CD4-positive, CD25-positive, alpha-beta regulatory T cell (primary cell): ENCODE results near the gene CXCL5. TPM values are rescaled to one million over a fixed set of nuclear protein-coding genes. Genes with fewer than 3 reads are reported as not detected.

ENCODE experiments used
- ATAC-seq, 2 donors: fragments of 150-1000 bp; cut with Tn5 transposase; one replicate each; pipeline ENCODE4 v1.10.0; 2021; ENCODE audit warnings: low read depth in 2 of 2, moderate number of reproducible peaks in 2 of 2, moderate library complexity in 1 of 2
- DNase-seq, 3 donors: peaks; one replicate each; pipeline versions ENCODE4 v3.0.0 to v3.0.0-alpha.2; 2012 to 2022; ENCODE audit warnings: mixed read lengths in 1 of 3
- H3K27ac ChIP-seq: one replicate; pipeline ENCODE4 v1.7.0; 2013; ENCODE audit warnings: mild to moderate bottlenecking, low read length; ENCODE audit not compliant: insufficient read depth, poor library complexity, severe bottlenecking
- H3K27me3 ChIP-seq: one replicate; pipeline ENCODE4 v1.7.0; 2013; ENCODE audit warnings: low read length; ENCODE audit not compliant: control insufficient read depth, insufficient read depth
- H3K36me3 ChIP-seq: one replicate; pipeline ENCODE4 v1.7.0; 2013; ENCODE audit warnings: mild to moderate bottlenecking, low read length, moderate library complexity; ENCODE audit not compliant: control insufficient read depth, insufficient read depth
- H3K4me1 ChIP-seq: 2 replicates; pipeline ENCODE4 v1.7.0; 2013; ENCODE audit warnings: mild to moderate bottlenecking, low read length; ENCODE audit not compliant: insufficient read depth, control insufficient read depth, poor library complexity, severe bottlenecking
- H3K4me3 ChIP-seq: one replicate; pipeline ENCODE4 v1.7.0; 2013; ENCODE audit warnings: low read depth, mild to moderate bottlenecking, low read length, moderate library complexity
- H3K9me3 ChIP-seq, 2 experiments: 1 replicate in 1 of 2; 2 replicates in 1 of 2; pipeline ENCODE4 v1.7.0; 2013; ENCODE audit warnings: low read length in 2 of 2, mild to moderate bottlenecking in 1 of 2, moderate library complexity in 1 of 2; ENCODE audit not compliant: control insufficient read depth in 2 of 2
- H3K27ac Mint-ChIP-seq, 3 donors: one replicate each; pipeline ENCODE4 v1.8.0; 2020 to 2022; ENCODE audit warnings: mild to moderate bottlenecking in 3 of 3, mixed read lengths in 3 of 3, moderate library complexity in 2 of 3
- H3K27me3 Mint-ChIP-seq: one replicate; pipeline ENCODE4 v1.8.0; 2022; ENCODE audit warnings: mild to moderate bottlenecking, mixed read lengths
- H3K36me3 Mint-ChIP-seq: one replicate; pipeline ENCODE4 v1.8.0; 2020; ENCODE audit warnings: mixed read lengths
- H3K4me1 Mint-ChIP-seq, 4 donors: one replicate each; pipeline ENCODE4 v1.8.0; 2020 to 2022; ENCODE audit warnings: mixed read lengths in 4 of 4, mild to moderate bottlenecking in 1 of 4
- H3K4me3 Mint-ChIP-seq, 4 donors: one replicate each; pipeline ENCODE4 v1.8.0; 2020 to 2022; ENCODE audit warnings: mild to moderate bottlenecking in 4 of 4, mixed read lengths in 4 of 4, moderate library complexity in 3 of 4
- H3K9me3 Mint-ChIP-seq, 7 donors: one replicate each; pipeline ENCODE4 v1.8.0; 2020 to 2022; ENCODE audit warnings: mixed read lengths in 7 of 7, mild to moderate bottlenecking in 3 of 7, moderate library complexity in 2 of 7
- polyA plus RNA-seq, 4 donors: library from polyadenylated mRNA; unstranded; fragments of 300-500 nt; fragmentation: Illumina TruSeq; gene quantifications; one replicate each; pipeline ENCODE4 v1.2.3, GENCODE V29; 2021
- total RNA-seq: library from RNA; stranded (reverse); gene quantifications from one replicate; pipeline ENCODE4 v1.2.3, GENCODE V29; 2022

CXCL5 gene
- total and polyA plus RNA-seq, 5 donors from 2014 or later: 0.59 TPM; not detected in 4

GRCh38 chr4:73992050-73992449 lies 6.4 kb downstream of the CXCL5 start:
- Mint-ChIP-seq H3K9me3 (peaks cover 0 to 4% (median 0%) of the 10 kb centered on the region in 7 donors), H3K27me3 (no peaks in the 10 kb centered on the region), H3K4me1 (no peaks in the 10 kb centered on the region), H3K27ac (no peak overlapping the region), H3K36me3 (no peaks in the 10 kb centered on the region), H3K4me3 (no peak overlapping the region)
- Histone ChIP-seq H3K27ac (no peak overlapping the region), H3K4me1 (no peaks in the 10 kb centered on the region), H3K9me3 (no peaks in the 10 kb centered on the region), H3K27me3 (no peaks in the 10 kb centered on the region), H3K36me3 (no peaks in the 10 kb centered on the region), H3K4me3 (no peak overlapping the region)
- DNase-seq (no peak), ATAC-seq (no peak)

DNA sequence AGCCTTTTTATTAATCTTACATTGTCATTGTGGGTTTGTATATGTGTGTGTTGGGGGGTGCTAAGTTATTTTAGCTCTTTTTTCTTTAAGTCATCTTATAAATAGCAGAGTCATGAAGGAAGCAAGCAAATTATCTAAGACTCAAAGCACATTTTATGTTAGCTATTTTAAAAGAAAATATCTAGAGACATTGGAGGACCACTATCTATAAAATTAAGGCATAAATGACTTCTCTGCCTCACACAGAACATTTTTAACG lies 6.8 kb downstream of the CXCL5 start:
- no peak overlapping the region for H3K27ac Mint-ChIP-seq
- H3K36me3 Mint-ChIP-seq: no peaks in the 10 kb centered on the region
- no peaks in the 10 kb centered on the region for H3K36me3 ChIP-seq
- H3K27me3 ChIP-seq: no peaks in the 10 kb centered on the region
- H3K9me3 ChIP-seq: no peaks in the 10 kb centered on the region
- ATAC-seq (no peak), DNase-seq (no peak)
- peaks cover 0 to 4% (median 0%) of the 10 kb centered on the region in 7 donors for H3K9me3 Mint-ChIP-seq
- H3K4me1 ChIP-seq: no peaks in the 10 kb centered on the region
- no peaks in the 10 kb centered on the region for H3K4me1 Mint-ChIP-seq
- H3K27ac ChIP-seq: no peak overlapping the region
- no peaks in the 10 kb centered on the region for H3K27me3 Mint-ChIP-seq
- no peak overlapping the region for H3K4me3 ChIP-seq
- H3K4me3 Mint-ChIP-seq: no peak overlapping the region

DNA sequence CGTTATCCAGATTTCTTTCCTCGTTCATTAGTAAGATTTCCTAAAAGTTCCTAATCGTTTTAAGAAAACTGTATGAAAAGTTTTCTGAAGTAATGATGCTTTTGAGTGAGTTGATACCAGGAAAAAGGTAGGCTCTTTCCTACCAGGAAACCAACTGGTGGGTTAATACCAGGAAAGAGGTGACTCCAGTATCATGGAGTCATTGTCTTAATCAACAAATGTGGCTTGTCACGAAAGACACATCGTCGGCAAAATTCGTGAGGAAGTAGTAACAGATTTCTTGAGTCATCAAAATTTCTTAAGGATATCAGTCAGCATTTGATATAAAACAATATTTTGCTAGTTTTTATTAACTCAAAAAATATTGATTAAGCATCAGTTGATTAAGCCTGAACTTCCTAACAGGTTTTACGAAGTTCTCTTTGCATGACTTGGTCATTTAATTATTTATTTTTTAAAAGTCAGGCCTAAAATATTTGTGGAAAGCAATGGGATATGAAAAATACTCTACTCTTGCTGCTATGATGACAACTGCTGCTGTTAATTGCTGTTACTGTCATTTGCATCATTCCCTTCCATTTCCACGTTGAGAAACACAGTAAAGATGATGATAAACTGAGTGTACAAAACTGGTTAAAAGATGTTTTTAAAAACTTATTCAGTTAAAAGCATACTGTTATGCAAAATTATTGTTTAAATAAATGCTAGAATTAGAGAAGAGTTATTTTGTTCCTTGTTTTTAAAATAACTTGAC lies 7.3 kb downstream of the CXCL5 start:
- Mint-ChIP-seq H3K27me3 (no peaks in the 10 kb centered on the region), H3K4me3 (no peak overlapping the region), H3K9me3 (peaks cover 0 to 4% (median 0%) of the 10 kb centered on the region in 7 donors), H3K36me3 (no peaks in the 10 kb centered on the region), H3K27ac (no peak overlapping the region), H3K4me1 (no peaks in the 10 kb centered on the region)
- Histone ChIP-seq H3K4me3 (no peak overlapping the region), H3K4me1 (no peaks in the 10 kb centered on the region), H3K9me3 (no peaks in the 10 kb centered on the region), H3K36me3 (no peaks in the 10 kb centered on the region), H3K27ac (no peak overlapping the region), H3K27me3 (no peaks in the 10 kb centered on the region)
- DNase-seq (no peak), ATAC-seq (no peak)

- H3K27ac ChIP-seq: no peak overlapping the region
- Mint-ChIP-seq H3K9me3 (peaks cover 0 to 4% (median 0%) of the 10 kb centered on the region in 7 donors), H3K4me3 (no peak overlapping the region), H3K36me3 (no peaks in the 10 kb centered on the region), H3K4me1 (no peaks in the 10 kb centered on the region), H3K27ac (no peak overlapping the region), H3K27me3 (no peaks in the 10 kb centered on the region)
- H3K36me3 ChIP-seq: no peaks in the 10 kb centered on the region
- ATAC-seq (no peak), DNase-seq (no peak)
- no peaks in the 10 kb centered on the region for H3K27me3 ChIP-seq
- H3K9me3 ChIP-seq: no peaks in the 10 kb centered on the region
- H3K4me1 ChIP-seq: no peaks in the 10 kb centered on the region
- no peak overlapping the region for H3K4me3 ChIP-seq
Measured at GRCh38 chr4:73989928-73990327, 8.5 kb downstream of the CXCL5 start.

- Mint-ChIP-seq H3K36me3 (no peaks in the 10 kb centered on the region), H3K4me3 (no peak overlapping the region), H3K27me3 (no peaks in the 10 kb centered on the region), H3K27ac (no peak overlapping the region), H3K4me1 (no peaks in the 10 kb centered on the region), H3K9me3 (peaks cover 0 to 4% (median 0%) of the 10 kb centered on the region in 7 donors)
- Histone ChIP-seq H3K9me3 (no peaks in the 10 kb centered on the region), H3K27ac (no peak overlapping the region), H3K27me3 (no peaks in the 10 kb centered on the region), H3K4me3 (no peak overlapping the region), H3K36me3 (no peaks in the 10 kb centered on the region), H3K4me1 (no peaks in the 10 kb centered on the region)
- no peak for DNase-seq
- no peak for ATAC-seq
Measured at GRCh38 chr4:73989031-73989430, 9.4 kb downstream of the CXCL5 start.

- H3K36me3 Mint-ChIP-seq: no peaks in the 10 kb centered on the region
- Histone ChIP-seq H3K4me1 (no peaks in the 10 kb centered on the region), H3K27me3 (no peaks in the 10 kb centered on the region), H3K9me3 (no peaks in the 10 kb centered on the region), H3K36me3 (no peaks in the 10 kb centered on the region), H3K27ac (no peak within 1 kb of the TSS), H3K4me3 (no peak within 1 kb of the TSS)
- H3K4me3 Mint-ChIP-seq: no peak within 1 kb of the TSS
- no peaks in the 10 kb centered on the region for H3K4me1 Mint-ChIP-seq
- H3K27me3 Mint-ChIP-seq: no peaks in the 10 kb centered on the region
- DNase-seq (no peak), ATAC-seq (no peak)
- no peak within 1 kb of the TSS for H3K27ac Mint-ChIP-seq
- H3K9me3 Mint-ChIP-seq: peaks cover 0 to 4% (median 0%) of the 10 kb centered on the region in 7 donors
Measured at GRCh38 chr4:73988061-73988460, 10.4 kb downstream of the CXCL5 start, which contains the start of gene PPBP. PPBP (minus strand) TSS chr4:73988190; CDS start chr4:73988103, 87 bp downstream.

DNA sequence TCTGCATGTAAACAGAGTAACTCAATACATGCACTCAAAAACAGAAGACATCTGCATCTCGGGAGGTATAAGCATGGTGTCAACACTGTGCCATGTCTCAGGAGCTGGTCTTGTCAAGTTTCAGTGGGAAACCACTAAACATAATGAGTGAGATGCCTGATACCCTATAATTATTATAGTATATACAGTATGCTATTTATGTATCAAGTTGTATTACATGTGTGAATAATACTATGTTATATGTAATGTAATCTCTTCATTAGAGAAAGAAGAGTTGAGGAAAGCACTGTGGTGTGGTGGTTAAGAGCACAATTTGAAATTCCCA lies 13.0 kb downstream of the CXCL5 start:
- DNase-seq: no peak
- Mint-ChIP-seq H3K27ac (no peak overlapping the region), H3K9me3 (peaks cover 0 to 4% (median 0%) of the 10 kb centered on the region in 7 donors), H3K36me3 (no peaks in the 10 kb centered on the region), H3K27me3 (no peaks in the 10 kb centered on the region), H3K4me3 (no peak overlapping the region), H3K4me1 (no peaks in the 10 kb centered on the region)
- H3K27ac ChIP-seq: no peak overlapping the region
- no peaks in the 10 kb centered on the region for H3K4me1 ChIP-seq
- H3K9me3 ChIP-seq: no peaks in the 10 kb centered on the region
- no peak overlapping the region for H3K4me3 ChIP-seq
- H3K27me3 ChIP-seq: no peaks in the 10 kb centered on the region
- ATAC-seq: no peak
- H3K36me3 ChIP-seq: no peaks in the 10 kb centered on the region

GRCh38 chr4:73984736-73985527 lies 13.5 kb downstream of the CXCL5 start:
- Histone ChIP-seq H3K9me3 (no peaks in the 10 kb centered on the region), H3K27me3 (no peaks in the 10 kb centered on the region), H3K27ac (no peak overlapping the region), H3K36me3 (no peaks in the 10 kb centered on the region), H3K4me1 (no peaks in the 10 kb centered on the region), H3K4me3 (no peak overlapping the region)
- DNase-seq (no peak), ATAC-seq (no peak)
- Mint-ChIP-seq H3K27me3 (no peaks in the 10 kb centered on the region), H3K36me3 (no peaks in the 10 kb centered on the region), H3K27ac (no peak overlapping the region), H3K9me3 (peaks cover 0 to 4% (median 0%) of the 10 kb centered on the region in 7 donors), H3K4me3 (no peak overlapping the region), H3K4me1 (no peaks in the 10 kb centered on the region)
